HG02571 (cell line): ENCODE data around the gene CCNK.

ENCODE experiments used
- ATAC-seq: cut with Tn5 transposase; IDR thresholded peaks from one replicate; pipeline ENCODE4 v1.9.1; 2021; ENCODE audit warnings: mild to moderate bottlenecking, moderate library complexity; ENCODE audit not compliant: unreplicated experiment

The CCNK gene

DNA sequence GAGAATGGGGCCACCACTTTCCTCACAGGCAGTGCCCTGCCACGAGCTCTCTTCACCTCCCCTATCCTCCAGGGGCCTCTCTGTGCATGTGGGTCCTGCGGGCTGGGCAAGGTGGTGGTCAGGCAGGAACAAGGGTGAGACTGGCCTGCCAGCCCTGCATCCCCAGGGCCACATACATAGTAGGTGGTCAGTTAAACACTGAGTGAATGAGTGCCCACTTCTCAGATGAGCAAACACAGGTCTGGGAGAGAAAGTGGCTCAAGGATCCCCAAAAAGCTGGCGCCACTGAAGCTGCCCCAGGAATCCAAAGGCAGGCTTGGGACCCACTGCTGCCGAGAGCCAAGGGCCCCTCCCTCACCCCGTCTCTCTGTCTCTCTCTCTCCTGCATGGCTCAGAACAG is 51.1 kb downstream of the CCNK start:
- no peak for ATAC-seq

DNA sequence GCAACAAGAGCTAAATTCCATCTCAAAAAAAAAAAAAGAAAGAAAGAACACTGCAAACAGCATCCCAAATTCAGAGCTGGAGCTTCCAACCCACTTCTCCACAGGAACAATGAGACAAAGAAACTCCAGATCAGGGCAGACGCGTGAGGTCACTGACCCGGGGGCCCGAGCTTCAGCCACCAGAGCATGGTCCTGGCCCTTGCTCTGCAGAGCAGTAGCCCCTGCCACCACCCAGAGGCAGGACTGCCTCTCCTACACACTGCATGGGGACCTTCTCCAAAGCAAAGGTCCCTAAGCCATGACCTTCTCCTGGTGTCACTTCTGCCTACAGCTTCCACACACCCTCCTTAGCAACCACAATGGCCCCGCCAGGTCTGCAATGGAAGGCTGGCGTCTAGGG is 53.1 kb downstream of the CCNK start:
- no peak for ATAC-seq

DNA sequence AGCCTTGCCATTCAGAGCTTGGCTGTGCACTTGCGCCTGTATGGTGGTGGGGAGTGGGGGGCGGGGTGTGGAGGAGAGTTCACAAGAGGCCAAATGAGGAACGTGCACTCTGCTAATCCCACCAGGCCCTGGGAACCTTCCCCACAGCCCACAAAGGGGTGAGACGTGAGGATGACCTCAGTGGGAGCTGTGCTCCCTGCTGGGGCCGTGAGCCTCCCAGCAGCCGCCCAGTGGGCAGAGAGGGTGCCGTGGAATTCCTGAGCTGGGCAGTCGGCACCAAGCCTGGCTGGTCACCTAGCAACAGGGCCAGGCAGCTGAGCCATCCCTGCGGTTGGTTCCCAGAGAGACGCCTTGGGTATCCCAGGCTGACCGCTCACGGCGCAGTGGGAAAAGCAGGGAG is 53.7 kb downstream of the CCNK start:
- ATAC-seq, result no peak

DNA sequence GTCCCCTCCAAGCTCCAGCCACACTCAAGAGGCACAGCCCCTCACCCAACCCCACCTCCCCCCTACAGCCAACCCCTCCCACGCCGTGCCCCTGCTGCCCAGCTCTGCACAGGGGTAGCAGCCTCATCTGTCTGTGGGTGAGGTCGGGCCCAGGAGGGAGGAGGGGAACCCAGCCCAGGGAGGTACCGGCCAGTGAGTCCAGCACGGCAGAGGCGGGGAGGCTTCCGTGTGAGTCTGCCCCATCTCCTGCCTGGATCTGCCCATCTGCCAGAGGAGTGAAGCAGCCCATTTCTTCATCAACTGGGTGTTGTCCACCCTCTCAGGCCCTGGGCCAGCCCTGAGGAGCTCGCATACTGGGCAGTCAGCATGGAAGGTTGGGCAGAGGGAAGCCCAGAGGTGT is 54.2 kb downstream of the CCNK start:
- no peak for ATAC-seq

DNA sequence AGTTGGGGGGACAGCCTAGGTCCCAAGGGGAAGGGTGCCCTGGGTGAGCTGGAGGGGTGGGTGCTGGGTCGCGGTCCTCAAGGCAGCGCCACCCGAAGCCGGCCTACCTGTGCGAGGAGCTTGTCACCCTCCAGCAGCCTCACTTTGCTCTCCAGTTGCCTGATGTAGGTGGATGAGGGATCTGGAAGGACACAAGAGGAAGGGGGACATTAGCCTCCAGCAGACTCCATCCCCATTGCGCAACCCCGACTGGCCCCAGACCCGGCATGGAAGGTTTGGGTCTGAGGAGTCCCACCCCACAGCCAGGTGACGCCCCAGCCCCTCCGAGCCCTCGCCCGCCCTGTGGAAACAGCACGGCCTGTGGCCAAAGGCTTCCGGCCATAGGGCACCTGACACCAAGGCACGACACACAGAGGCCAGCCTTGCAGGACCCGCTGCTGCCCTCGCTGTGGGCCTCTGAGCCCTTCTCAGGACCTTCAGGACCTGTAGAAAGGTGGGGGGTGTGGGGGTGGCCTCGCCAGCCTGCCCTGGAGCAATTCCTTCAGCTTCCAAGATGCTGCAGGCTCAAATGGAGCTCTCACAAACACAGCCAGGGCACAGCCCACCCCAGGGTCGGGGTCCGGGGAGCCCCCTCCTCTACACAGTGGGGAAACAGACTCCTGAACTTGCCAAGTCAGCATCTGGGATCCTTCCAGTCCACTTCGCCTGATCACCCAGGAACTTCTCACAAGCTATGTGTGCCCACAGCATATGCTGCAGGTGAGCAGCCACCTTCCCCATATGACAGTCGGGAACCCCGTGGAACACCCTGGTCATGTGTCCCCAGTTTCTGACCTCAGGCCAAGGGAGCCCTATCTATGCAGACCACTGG is 54.9 kb downstream of the CCNK start:
- ATAC-seq, result no peak

DNA sequence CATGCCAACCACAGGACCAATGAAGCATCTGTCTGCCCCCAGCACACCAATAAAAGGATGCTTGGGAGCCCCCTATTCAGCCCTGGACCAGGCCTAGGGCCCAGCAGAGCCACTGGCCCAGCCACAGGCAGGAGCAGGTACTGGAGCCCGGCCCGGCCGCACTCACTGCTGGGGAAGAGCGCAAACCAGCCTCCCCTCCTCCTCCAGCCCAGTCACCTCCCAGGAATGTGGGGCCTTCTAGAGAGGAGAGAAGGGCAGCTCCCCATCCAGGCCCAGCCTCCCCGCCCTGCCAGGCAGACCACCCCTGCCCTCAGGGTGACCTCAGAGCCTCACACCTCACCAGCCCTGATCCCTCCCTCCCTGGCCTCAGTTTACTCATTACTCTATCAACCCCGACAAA is 56.2 kb downstream of the CCNK start:
- no peak for ATAC-seq

DNA sequence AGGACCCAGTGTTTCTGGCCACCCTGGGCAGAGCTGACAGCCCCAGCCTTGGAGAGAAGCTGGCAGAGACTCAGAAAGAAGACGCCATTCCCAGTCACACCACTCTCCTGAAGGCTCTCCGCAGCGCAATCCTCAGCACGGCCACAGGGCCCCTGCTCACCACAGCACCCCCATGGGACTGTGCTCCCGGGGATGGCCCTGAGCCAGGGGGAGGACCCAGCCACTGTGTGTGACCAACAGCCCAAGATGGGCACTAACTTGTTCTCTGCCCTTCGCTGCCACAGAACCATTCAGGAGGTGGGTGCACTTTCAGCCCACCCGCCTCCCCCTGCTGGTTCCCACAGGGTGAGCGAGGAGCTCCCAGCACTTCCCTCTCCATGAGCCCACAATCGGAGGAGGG is 57.1 kb downstream of the CCNK start:
- no peak for ATAC-seq

DNA sequence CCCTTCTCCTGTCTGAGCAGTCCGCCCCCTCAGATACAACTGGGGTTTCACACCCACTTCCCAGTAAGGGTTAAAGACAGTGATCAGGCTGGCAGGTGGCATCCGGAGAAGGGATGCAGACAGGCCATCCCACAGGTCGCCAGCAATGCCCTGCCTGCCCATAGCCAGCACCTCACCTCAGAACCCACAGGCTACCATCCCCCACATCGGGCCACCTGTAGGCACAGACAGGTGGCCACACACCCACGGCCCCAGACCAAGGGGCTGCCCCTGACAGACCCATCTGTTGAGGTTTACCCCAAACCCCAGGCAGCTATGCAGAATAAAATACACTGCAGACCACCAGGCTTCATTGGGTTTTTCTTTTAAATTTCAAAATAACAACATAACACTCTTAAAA is 57.5 kb downstream of the CCNK start:
- ATAC-seq, result no peak

DNA sequence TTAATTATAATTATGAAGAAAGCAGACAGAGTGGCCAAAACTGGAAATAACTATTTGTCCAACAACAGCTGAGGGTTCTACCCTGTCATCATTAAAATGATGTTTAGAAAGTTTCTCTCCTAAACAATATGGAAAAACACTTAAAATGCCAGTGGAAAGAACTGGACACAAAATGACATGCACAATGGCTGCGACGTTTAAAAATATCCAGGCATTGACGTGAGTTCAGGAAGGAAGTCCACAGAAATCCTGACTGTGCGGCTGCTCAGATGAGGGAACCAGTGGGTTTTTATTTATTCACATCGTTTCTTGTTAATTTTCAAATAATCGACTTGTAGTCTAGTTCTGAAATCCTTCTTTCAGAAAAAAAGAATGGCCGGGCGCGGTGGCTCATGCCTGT is 58.3 kb downstream of the CCNK start:
- no peak for ATAC-seq

DNA sequence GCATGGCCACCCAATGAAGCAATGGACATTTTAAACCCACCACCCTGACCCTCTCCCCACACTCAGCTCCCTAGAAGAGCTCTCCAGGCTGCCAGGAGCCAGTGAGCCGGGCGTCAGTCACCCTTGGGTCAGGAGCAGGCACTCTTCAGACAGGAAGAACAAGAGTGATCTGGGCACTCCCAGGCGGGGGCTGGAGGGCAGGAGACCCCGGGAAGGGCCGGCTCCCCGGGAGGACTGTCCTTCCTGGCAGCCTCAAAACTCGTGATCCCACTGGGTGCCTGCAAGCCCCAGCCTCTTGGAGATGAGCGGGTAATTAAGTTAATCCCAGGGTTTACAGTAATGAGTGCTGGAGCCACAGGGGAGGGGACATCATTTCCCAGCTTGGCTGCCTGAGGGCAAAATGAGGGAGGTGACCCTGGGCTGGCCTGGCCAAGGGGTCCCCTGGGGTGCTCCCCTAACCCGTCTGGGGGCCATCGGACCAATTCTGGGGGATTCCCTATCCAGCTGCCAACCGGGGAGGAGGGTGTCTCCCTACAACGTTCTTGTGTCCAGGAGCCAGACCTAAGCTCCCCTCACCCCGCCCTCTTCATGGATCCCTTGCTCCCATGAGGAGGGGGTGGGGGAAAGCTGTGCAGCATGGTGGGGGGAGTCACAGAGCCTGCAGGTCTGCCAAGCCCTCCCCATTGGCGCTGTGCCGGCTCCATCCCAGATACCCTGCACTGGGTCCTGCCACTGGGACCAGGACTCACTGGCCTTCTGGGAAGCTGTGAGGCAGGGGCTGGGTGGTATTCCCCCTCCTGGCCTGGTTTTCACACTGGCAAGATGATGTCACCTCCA is 59.2 kb downstream of the CCNK start:
- ATAC-seq, result no peak

DNA sequence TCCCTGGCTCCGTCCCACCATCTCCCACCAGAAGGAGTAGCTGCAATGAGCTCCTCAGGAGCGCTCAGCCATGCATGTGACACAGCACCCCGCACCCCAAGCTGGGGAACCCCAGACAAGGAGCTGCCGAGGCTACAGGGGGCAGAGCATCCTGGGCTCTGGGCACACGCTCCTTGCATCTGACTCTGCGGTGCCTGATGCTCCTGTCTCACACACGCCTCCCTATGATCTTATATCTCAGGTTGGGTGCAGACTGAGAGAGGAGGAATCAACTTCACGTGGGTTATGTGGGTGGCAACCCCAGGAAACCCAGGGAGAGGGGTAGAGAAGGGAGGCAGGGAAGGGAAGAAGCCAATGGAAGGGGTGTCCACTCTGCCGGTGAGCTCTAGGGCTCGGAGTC is 60.0 kb downstream of the CCNK start:
- ATAC-seq, result no peak

DNA sequence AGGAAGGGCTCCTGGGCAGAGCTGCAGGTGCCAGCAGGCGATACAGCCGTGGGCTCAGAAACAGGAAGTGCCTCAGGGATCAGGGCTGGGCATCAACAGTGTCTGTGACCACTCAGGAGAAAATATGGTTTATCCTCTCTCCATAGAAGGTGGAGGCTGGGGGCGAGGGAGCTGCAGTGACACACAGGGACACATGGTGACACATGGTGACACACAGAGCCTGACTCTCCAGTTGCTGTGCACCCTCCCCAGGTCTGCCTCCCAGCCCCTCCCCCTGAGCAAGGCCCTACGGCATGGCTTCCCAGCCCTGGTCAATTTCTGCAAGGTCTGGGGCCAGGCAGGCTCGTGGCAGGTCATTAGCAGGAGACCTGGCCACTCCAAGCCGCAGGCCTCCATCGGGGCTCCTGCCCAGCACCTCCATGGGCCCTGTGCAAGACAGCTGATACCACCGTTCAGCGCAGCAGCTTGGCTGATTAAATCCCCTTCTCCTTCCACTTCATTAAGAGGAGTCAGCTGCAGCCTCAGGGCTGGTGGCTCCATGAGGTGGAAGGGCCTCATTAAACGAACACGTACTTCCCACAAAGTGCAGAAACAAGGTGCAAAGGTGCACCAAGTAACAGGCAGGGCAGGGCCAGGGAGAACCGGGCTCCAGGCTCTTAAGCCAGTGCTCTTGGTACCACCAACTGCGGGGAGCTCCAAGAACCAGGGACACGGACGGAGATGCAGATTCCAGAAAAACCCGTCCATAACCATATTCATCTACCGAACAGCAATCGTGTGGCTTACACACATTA is 60.7 kb downstream of the CCNK start:
- no peak for ATAC-seq

DNA sequence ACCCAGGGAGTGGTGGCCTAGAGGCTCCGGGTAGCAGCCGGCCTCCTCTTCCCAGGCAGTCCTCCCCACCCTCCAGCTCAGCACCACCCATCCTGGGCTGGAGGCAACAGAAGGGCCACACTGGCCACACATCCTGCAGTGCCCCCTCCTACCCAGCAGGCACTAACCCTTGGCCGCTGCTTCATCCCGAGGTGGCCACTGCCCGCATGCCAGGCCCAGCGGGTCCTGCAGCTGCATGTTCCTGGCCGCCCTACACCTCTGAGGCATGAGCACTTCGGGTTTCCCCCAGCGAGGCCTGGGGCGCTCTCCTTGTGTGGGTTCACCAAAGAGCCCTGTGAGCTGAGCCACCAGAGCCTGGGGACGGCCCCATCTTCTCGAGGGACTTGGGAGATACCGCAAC is 61.4 kb downstream of the CCNK start:
- no peak for ATAC-seq

DNA sequence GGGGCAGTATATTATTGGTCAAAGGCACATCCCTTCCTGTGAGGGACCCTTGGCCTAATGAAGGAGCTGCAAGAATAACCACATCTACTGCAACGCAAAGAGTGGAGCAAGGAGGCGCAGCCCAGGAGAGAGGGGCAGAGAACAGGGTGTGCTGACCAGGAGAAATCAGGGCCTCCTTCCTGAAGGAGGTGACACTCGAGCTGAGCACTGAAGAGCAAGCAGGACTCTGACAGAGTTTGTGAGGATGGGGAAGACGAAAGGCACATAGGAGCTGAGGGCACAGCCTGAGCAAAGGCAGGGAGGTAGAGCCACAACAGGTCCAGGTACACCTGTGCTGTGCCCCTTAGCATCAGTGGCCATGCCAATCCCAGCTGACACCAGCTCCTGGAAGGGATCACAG is 62.2 kb downstream of the CCNK start:
- ATAC-seq, result no peak

DNA sequence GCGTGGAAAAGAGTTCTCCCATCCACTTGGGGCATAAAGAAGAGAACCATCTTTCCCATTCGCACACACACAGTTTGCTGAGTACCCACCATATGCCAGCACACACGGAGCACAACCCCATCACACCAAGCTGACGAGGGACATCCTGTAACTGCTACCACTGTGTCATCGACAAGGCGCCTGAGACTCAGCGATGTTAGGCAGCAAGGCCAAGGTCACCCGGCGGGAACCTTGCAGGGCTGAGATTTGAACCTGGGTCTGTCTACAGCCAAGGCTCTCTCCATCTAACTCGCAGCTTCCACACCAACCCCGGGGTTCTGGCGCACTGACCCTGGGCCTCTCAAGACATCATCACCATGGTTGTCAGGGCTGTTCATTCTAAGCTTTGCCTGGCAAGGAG is 62.8 kb downstream of the CCNK start:
- ATAC-seq, result no peak

DNA sequence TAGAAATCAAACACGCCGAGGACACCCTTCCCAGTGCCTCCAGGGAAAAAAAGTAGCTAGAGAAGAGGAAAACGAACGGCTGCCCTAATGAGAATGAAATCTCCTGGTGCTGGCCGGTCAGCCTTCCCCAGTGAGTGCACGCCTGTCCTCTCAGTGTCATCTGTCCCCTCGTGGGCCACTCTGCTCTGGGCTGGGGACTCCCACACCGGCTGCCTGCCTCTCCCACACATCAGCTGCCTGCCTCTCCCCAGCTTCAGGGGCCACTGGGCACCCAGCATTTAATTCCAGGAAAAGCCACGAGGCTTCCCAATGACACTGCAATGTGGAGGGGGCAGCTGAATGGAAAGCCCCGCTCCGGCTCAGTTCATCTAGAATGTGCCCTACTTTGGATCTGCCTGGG is 63.8 kb downstream of the CCNK start:
- ATAC-seq, result no peak

DNA sequence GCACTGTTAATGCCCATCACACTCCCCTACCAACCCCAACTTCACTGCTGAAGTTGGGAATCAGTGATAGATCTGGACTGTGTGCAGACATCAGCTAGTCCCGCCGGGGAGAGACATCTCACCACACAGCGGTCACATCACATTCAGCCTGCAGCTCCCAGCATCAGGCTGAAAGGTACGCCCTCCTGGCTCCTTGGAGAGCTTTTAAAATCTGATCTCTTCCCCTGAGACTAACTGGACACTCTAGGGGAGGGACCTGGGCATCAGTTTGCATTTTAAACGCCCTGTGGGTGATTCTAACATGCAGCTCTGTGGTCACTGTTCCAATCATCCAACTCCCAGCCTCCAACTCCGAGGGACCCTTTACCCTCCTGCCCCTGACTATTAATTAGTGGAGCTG is 64.4 kb downstream of the CCNK start:
- ATAC-seq, result no peak

DNA sequence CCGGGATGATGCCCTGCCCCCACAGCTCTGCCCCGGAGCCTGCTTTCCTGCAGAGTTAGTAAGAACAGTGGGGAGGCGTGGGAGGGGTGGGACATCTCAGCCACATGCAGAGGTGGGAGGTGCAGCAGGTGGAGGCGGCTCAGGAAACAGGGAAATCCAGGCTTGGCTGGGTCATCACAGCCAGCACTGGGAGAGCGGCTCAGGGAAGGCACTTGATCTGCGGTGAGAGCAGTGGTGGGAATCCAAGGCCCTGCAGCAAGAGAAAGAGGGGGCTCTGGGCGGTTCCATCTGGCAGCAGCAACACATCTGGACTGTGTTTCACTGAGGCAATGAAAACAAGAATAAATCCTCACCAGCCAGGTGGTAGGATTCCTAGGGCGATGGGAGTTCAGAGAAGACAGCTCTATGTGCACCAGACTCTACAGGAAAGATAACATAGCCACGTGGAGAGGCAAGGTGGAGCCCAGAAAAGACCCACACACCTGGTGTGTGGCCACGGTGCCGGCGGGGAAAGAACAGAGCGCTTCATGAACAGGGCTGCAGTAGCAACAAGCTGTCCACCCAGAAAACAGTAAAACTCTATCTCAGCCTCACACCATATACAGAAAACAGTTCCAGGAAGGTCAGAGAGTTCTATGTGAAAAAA is 65.1 kb downstream of the CCNK start:
- ATAC-seq, result no peak

DNA sequence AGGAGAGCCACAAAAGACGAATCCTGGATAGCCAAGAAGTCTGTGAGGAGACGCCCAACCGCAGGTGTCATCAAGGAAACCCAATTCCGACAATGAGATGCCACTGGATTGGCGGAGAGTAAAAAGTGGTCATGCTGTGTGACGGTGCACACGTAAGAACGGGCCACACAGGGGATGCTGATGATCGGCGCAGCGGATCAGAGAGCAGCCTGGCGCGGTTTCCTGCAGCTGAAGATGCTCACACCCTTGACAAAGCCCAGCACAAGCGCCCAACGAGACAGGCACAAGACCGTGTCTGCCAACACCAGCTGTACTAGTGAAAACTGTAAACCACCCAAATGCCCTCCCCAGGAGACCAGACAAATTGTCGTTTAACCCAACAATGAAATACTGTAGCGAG is 67.0 kb downstream of the CCNK start:
- no peak for ATAC-seq

DNA sequence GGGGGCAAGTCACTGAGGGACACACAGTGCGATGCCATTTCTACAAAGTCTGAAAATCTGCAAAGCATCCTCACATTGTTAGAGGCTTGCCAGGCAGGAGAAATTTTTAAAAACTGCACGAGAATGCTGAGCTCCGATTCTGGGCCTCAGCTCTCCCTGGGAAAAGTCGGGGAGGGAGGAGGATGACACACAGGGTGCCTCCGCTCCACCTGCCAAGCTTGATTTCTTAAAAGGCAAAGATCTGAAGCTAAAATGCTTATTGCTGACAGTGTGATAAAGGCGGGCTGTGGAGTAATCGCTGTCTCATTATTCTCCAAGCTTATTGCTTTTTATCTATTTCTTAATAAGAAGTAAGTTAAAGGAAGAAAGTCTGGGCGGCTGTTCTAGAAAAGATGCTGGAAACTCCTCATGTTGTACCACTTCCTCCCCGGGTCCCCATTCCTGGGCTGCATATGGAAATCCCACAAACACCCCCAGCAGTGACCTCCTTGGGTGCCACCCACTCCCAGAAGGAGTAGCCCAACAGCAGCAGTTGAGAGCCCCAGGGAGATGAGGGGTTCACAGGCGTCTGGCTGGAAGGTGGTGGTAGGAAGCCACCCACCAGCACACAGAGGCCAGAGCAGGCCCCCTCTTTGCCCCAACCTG is 67.8 kb downstream of the CCNK start:
- no peak for ATAC-seq

DNA sequence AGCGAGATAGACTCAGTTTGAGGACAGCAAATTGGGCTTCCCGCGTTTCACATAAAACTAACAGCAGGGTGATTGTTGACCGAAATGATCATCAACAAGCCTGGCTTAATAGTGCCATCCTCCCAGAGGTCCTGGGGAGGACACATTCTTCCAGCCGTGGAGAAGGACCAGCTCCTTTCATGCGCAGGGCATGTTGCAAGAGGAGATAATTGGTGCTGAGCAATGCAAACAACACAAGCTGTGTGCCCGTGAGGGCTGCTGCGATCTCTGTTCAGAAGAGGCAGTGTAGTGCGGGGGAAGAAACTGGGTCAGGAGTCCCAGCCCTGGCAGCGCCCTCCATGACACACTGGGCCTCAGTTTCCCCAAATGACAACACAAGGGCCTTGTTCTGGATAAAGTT is 68.5 kb downstream of the CCNK start:
- no peak for ATAC-seq
